Heart left ventricle (tissue), 13 donors: ENCODE measurements around the gene STRA6.

ENCODE experiments used
- POLR2A ChIP-seq, 2 donors: fragments of 450-650 bp; IDR thresholded peaks; one replicate each; pipeline ENCODE4 v1.6.1; 2017; ENCODE audit warnings: antibody characterized with exemption in 2 of 2, mild to moderate bottlenecking in 2 of 2, moderate library complexity in 2 of 2
- TF ChIP-seq, protein P1 (sequence below), 12 donors: fragments of 200-600 bp; sonication (generic) in 4 of 12; IDR thresholded peaks; one replicate each; pipeline versions ENCODE4 v1.5.0 to v1.8.0; 2018 to 2022; ENCODE audit warnings: antibody characterized with exemption in 12 of 12, mild to moderate bottlenecking in 5 of 12
- donor health status: ischemic (EF 13 %, LVEDD 7.1; RV severe dilation, severe dysfunction).
- donor health status: DM: no; HTN: yes; CAD: no.
- donor health status: DM: no; HTN: no; CAD: no.
- donor health status: ischemic (EF 25% LVEDD 6.9; RV normal size, moderate dysfunction).
- donor health status: ischemic (EF 25% LVEDD 5.7; RV mildly dilated, moderate dysfunction).
- donor health status: ischemic (EF 35%, LVEDD 5.7; RV mildly dilated, moderate dysfunction).
- donor health status: nonischemic (EF 11% LVEDD 7.7; RV severe dilation, severe dysfunction).
- donor health status: DM: yes; HTN: yes; CAD: no.
- donor health status: PGD.
- donor health status: ischemic (EF 29% LVEDD 5.4; RV normal size, mild dysfunction).
- donor health status: nonischemic (EF 23%, LVEDD 6.1; RV moderate dilation, normal function).

DNA sequence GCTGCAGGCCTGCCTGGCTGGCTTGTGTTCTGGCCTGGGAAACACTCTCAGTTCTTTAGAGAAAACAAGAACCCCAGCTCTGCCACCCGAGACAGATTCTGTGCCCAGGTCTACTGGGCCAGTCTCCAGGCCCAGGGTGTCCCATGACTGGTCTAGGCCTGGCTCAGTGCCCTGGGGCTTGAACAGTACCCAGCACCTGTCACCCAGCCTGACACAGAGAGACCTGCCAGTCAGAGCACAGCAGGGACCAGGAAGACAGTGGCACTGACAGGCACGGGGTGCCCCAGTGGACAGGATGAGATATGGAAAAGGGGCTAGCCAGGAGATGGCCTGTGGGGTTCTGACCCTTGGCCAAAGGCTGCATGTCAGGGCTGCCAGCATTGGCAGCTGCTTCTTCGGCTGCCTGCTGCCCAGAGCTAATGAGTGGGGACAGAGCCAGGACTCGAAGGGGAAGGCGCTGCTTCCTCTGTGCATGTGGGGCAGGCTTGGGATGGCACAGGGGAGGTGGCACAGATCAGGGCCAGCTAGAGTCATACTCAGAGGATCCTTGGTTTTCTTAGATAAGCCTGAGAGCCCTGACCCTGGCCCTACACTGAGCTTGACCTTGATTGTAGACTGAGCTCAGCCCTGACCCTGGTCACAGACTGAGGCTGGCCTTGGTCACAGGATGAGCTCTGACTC is 48.7 kb upstream of the STRA6 start:
- TF ChIP-seq, protein P1, sequence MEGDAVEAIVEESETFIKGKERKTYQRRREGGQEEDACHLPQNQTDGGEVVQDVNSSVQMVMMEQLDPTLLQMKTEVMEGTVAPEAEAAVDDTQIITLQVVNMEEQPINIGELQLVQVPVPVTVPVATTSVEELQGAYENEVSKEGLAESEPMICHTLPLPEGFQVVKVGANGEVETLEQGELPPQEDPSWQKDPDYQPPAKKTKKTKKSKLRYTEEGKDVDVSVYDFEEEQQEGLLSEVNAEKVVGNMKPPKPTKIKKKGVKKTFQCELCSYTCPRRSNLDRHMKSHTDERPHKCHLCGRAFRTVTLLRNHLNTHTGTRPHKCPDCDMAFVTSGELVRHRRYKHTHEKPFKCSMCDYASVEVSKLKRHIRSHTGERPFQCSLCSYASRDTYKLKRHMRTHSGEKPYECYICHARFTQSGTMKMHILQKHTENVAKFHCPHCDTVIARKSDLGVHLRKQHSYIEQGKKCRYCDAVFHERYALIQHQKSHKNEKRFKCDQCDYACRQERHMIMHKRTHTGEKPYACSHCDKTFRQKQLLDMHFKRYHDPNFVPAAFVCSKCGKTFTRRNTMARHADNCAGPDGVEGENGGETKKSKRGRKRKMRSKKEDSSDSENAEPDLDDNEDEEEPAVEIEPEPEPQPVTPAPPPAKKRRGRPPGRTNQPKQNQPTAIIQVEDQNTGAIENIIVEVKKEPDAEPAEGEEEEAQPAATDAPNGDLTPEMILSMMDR (IDR thresholded peaks at IDR 0.05), result peak in 1 of 12 donors; percentile 3
- no peak for TF ChIP-seq POLR2A (IDR thresholded peaks at IDR 0.05)
